Activated CD8-positive, alpha-beta memory T cell treated with anti-CD3 and anti-CD28 coated beads, Interleukin-2, amount 50 U/mL, for 24 hours (primary cell): ENCODE results near the gene HMGCS2.
A peak's percentile ranks its signal among the peaks of the same experiment; 100 is the strongest.

ENCODE experiments used
- DNase-seq: peaks from one replicate; pipeline ENCODE4 v3.0.0-alpha.2; 2020; ENCODE audit errors: extremely low read depth

HMGCS2 gene

DNA sequence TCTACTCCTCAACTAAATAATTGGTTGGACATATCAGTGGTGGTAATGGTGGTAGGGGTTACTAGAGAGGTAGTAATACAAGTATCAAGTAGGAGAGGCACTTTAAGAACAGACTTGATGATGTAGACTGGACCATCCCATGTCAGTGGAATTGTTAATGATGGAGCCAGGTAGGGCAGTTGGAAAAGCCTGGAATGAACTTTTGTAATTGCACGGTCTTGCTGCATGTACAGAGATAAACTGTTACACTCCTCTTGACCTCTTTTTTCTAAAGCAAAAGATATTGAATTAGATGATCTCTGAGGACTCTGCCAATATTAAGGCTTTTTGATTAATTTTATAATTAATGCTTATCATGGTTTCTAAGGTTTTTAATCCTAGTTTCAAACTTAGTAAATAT, 5.8 kb downstream of the HMGCS2 start:
- DNase-seq: no peak

- DNase-seq: no peak
Observed at GRCh38 chr1:119762409-119762808, 6.3 kb downstream of the HMGCS2 start.

GRCh38 chr1:119758584-119758983, 10.1 kb downstream of the HMGCS2 start:
- no peak for DNase-seq

DNA sequence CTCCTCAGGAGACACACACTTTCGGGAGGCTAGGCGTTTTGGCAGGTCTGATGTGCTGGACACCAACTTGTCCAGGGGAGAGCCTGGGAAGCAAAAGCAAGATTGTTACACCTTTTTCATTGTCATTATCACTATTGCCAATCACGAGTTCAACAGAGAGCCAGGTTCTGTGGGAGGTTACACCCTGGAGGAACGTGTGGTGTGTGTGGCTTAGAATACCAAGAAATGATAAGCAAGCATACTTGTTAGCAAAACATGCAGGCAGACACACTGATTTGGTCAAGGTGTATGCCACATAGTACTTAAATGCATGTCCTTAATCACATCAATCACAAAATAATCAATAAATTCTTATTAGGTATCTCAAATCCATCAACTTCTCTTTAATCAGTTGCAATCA, 16.1 kb downstream of the HMGCS2 start:
- DNase-seq: no peak

DNA sequence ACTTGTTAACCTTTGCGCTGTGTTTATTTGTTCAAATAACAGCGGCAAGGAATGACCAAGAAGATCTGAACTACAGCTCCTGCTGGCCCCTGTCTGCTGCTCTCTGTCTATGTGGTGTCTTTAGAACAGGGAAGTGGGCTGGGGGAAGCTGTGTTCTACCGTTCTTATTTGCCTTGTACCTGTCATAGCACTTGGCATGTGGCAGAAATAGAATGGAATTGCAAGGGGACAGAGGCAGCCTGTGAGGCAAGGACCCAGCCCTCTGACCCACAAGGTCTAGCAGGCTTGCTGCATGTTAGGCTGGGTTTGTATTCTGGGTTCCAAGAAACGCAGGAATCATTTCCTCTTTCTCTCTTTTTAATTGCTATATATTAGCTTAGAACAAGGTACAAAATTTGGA, 20.7 kb downstream of the HMGCS2 start:
- DNase-seq: no peak

GRCh38 chr1:119747451-119747850, 21.3 kb downstream of the HMGCS2 start:
- no peak for DNase-seq

- no peak for DNase-seq
Observed at GRCh38 chr1:119745034-119745433, 23.7 kb downstream of the HMGCS2 start.

- DNase-seq: no peak
Observed at GRCh38 chr1:119744598-119744942, 24.1 kb downstream of the HMGCS2 start.

GRCh38 chr1:119743776-119744597, 24.7 kb downstream of the HMGCS2 start:
- peak; percentile 2 for DNase-seq

DNA sequence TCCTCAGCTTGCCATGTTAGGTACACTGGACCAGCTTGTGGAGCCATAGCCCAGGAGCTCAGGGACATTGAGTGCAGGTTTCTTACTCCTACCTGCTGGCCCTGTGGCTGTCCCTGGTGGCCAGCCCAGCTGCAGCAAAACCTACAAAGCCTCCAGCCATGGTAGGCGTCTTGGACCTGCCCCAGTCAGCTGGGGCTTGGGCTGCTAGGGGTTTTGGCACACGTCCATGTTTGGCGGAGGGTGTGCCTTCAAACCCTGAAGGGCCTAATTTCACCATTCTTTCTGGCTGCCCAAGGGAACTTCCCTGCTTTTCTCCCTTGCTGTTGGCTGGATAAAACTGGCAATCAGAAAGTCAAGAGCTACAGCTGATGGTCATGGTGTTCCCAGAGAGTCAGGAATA, 25.4 kb downstream of the HMGCS2 start:
- DNase-seq: no peak

DNA sequence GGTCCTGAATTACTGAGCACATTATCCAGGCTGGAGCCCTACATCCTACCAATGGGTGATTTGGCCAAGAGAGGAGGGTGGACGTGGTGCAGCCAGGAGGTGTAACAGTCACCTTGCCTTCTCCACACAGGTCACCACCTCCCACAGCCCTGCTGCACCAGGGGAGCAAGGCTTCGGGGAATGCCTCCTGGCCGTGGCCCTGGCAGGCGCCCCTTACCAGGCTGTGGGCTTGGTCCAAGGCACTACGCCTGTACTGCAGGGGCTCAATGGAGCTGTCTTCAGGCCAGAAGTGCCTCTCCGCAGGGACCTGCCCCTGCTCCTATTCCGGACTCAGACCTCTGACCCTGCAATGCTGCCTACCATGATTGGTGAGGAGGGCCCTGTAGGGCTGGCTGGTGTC, 26.0 kb downstream of the HMGCS2 start:
- DNase-seq: no peak

- DNase-seq: no peak
Observed at GRCh38 chr1:119742202-119742601, 26.5 kb downstream of the HMGCS2 start.

- DNase-seq: no peak
Observed at GRCh38 chr1:119740896-119741780, 27.6 kb downstream of the HMGCS2 start.

DNA sequence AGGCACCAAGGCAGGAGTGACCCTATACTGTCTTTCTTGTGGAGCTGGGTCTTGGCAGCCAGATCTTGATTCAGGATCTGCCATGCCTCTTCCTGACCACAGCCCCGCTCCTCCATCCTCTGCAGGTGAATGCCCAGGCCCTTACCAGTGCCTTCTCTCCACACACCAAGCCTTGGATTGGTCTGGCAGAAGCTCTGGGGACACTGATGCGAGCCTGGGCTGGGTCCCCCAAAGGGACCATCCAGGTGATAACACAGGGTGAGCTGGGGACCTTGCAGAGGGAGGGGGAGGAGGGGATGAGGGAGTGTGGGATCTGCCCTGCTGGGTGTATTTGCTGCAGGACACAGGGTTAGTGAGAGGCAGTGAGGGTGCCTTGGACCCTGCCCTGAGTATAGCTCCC, 28.4 kb downstream of the HMGCS2 start:
- DNase-seq: no peak

DNA sequence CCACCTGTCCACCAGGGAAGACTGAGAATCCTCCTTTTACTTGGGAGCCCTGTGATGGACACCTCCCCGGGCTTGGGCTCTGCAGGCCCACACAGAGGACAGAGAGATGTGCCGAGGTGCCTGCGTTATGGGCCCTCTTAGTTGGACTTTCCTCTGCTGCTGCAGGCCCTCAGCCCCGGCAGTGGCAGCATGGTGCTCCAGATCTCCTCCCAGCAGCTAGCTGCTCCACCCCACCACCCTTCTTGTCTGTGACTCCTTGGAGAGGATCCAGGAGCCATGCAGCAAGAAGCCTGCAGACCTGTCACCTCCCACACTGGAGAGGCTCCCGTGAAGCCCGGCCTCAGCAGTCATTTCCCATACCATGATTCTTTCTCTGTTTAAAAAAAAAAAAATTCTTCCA, 29.6 kb downstream of the HMGCS2 start:
- DNase-seq: no peak

GRCh38 chr1:119738100-119738720, 30.5 kb downstream of the HMGCS2 start:
- DNase-seq: no peak

- no peak for DNase-seq
Observed at GRCh38 chr1:119737040-119737682, 31.5 kb downstream of the HMGCS2 start.

DNA sequence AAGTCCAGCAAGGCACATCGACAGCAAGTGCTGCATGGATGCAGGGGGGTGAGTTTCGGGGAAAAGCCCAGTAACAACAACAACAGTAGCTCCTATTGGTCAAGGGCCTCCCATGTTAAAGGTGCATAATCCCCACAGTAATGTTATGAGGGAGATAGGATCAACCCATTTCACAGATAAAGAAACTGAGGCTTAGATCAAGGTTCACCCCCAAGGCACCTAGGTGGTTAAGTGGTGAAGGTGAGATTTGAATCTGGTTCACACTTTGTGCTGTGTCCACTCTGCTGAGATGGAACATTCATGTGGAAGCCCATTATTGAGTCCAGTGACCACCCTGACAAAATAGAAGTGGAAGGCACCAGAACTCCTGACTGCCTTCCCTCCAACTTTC, 32.1 kb downstream of the HMGCS2 start:
- DNase-seq: no peak

GRCh38 chr1:119735217-119735616, 33.5 kb downstream of the HMGCS2 start:
- DNase-seq: no peak

- no peak for DNase-seq
Observed at GRCh38 chr1:119733754-119734153, 35.0 kb downstream of the HMGCS2 start.

GRCh38 chr1:119732465-119733168, 36.1 kb downstream of the HMGCS2 start:
- no peak for DNase-seq
